HCT116 (cell line): ENCODE results near the gene FRS2.

Source experiments
- ATF3 ChIP-seq: IDR thresholded peaks from 2 replicates; pipeline ENCODE4 v1.6.1; 2012
- CTCF ChIP-seq, 3 experiments: fragments of 200-600 bp in 1 of 3; sonication (generic) in 1 of 3; IDR thresholded peaks in 2 of 3; conservative IDR thresholded peaks in 1 of 3; 2 replicates each; pipeline ENCODE4 v1.5.1; 2012 to 2017; ENCODE audit warnings: low read depth in 2 of 3, low read length in 2 of 3, antibody characterized with exemption in 1 of 3, borderline replicate concordance in 1 of 3, control low read depth in 1 of 3, mild to moderate bottlenecking in 1 of 3, mixed read lengths in 1 of 3, mixed run types in 1 of 3, moderate library complexity in 1 of 3; ENCODE audit not compliant: insufficient read depth in 1 of 3
- EGR1 ChIP-seq: IDR thresholded peaks from 2 replicates; pipeline ENCODE4 v1.6.1; 2012; ENCODE audit warnings: low read depth
- EZH2 ChIP-seq: fragments of 200-600 bp; sonication (generic); IDR thresholded peaks from 2 replicates; pipeline ENCODE4 v1.6.1; 2017; ENCODE audit warnings: antibody characterized with exemption, mixed run types
- EZH2phosphoT487 ChIP-seq: fragments of 200-600 bp; IDR thresholded peaks from 2 replicates; pipeline ENCODE4 v1.6.1; 2018; ENCODE audit warnings: antibody characterized with exemption, borderline replicate concordance
- MAX ChIP-seq: IDR thresholded peaks from 2 replicates; pipeline ENCODE4 v1.6.1; 2012
- POLR2AphosphoS5 ChIP-seq: IDR thresholded peaks from 2 replicates; pipeline ENCODE4 v1.6.1; 2011; ENCODE audit warnings: mild to moderate bottlenecking, low read depth, low read length, moderate library complexity
- REST ChIP-seq: IDR thresholded peaks from 2 replicates; pipeline ENCODE4 v1.6.1; 2012; ENCODE audit warnings: low read depth
- SRF ChIP-seq: IDR thresholded peaks from 2 replicates; pipeline ENCODE4 v1.6.1; 2012; ENCODE audit warnings: low read depth

DNA sequence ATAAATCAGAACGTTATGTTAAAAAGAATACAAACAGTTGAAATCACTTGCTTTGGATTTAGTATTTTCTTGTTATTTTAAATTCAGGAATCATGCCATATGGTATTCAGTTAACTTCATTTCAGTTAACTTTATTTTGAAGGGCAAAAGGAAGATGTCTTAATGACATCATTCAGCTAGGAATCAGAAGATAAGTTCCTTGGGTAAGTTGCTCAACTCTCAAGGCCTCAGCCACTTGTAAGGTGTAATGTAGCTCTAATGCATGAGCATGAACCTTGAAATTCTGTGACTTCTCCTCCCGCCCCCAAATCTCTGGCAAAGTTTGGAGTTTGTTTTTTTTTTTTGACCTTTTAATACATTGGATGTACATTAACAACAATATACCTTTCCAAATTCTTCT lies 42.6 kb downstream of the FRS2 start:
- TF ChIP-seq CTCF (IDR thresholded peaks at IDR 0.05 in 2 of 3, conservative IDR thresholded peaks at IDR 0.05 in 1 of 3; ENCODE audit: borderline replicate concordance in 1 of 3, insufficient read depth in 1 of 3, low read depth in 2 of 3, low read length in 2 of 3) (no peak), ATF3 (no peak), MAX (no peak), EGR1 (no peak), POLR2AphosphoS5 (no peak), EZH2 (no peak), REST (no peak), EZH2phosphoT487 (no peak), SRF (no peak)
